Choroid plexus epithelial cell (primary cell): ENCODE data around the gene C6orf47.

Source experiments
- DNase-seq: peaks from one replicate; pipeline ENCODE4 v3.0.0-alpha.2; 2010; ENCODE audit warnings: low read depth
- H3K4me3 ChIP-seq: 2 replicates; pipeline ENCODE4 v1.5.1; 2011; ENCODE audit warnings: low read depth, mild to moderate bottlenecking, control low read depth, low read length, moderate library complexity
- TF ChIP-seq, protein P1 (sequence below): conservative IDR thresholded peaks from 2 replicates; pipeline ENCODE4 v1.5.1; 2011; ENCODE audit warnings: low read depth, mild to moderate bottlenecking, control low read depth, inconsistent platforms, low read length, moderate library complexity

The C6orf47 gene

DNA sequence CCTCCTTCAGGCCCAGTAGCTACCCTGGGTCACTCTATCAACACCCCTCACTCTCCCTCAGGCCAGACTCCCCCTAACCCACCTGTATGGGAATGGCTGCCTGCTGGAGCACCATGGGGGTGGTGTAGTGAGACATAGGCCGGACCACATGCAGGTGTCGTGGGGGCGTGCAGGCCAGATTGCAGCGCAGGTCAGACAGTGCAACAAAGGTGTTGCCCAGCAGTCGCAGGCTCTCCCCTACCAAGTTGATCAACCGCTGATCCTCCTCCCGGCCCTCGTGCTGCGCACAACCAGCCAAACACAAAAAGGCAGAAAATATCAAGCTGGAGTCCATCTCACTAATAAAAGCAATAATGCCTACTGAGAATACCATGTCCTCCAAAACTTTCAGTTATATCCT, 15.3 kb downstream of the C6orf47 start:
- H3K4me3 ChIP-seq: no peak overlapping the region

DNA sequence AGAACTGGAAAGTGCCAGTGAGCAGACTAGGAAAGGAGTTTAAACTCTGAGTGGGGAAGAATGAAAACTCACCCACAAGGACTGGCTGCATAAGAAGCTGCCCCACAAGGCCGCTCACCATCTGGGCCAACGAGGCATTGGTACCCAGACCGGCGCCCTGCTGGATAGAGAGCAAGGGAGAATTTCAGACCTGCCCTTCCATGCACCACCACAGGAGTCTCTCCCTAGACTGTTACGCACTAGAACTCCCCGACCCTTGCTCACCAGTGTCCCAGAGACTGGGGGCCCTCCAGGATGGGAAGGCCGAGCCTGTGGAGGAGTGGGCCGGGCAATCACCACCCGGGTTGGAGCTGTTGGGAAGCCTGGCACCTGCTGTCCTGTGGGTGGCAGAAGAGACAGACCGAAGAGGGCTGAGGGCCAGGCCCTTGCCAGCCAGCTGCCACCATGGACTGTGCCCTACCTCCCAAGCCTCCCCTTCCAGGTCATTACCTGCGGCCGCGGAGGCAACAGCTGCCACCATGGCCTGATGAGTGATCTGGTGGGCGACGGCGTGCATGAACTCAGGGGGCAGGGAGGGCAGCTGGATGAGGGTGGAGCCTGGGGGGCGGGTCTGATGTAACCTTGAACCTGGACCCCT, 16.6 kb downstream of the C6orf47 start:
- TF ChIP-seq, protein P1, sequence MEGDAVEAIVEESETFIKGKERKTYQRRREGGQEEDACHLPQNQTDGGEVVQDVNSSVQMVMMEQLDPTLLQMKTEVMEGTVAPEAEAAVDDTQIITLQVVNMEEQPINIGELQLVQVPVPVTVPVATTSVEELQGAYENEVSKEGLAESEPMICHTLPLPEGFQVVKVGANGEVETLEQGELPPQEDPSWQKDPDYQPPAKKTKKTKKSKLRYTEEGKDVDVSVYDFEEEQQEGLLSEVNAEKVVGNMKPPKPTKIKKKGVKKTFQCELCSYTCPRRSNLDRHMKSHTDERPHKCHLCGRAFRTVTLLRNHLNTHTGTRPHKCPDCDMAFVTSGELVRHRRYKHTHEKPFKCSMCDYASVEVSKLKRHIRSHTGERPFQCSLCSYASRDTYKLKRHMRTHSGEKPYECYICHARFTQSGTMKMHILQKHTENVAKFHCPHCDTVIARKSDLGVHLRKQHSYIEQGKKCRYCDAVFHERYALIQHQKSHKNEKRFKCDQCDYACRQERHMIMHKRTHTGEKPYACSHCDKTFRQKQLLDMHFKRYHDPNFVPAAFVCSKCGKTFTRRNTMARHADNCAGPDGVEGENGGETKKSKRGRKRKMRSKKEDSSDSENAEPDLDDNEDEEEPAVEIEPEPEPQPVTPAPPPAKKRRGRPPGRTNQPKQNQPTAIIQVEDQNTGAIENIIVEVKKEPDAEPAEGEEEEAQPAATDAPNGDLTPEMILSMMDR: no peak
- no peak for DNase-seq
- H3K4me3 ChIP-seq: no peak overlapping the region

More for the DNA sequence above, 15.3 kb downstream of the C6orf47 start:
- DNase-seq: no peak
- TF ChIP-seq, protein P1: no peak

DNA sequence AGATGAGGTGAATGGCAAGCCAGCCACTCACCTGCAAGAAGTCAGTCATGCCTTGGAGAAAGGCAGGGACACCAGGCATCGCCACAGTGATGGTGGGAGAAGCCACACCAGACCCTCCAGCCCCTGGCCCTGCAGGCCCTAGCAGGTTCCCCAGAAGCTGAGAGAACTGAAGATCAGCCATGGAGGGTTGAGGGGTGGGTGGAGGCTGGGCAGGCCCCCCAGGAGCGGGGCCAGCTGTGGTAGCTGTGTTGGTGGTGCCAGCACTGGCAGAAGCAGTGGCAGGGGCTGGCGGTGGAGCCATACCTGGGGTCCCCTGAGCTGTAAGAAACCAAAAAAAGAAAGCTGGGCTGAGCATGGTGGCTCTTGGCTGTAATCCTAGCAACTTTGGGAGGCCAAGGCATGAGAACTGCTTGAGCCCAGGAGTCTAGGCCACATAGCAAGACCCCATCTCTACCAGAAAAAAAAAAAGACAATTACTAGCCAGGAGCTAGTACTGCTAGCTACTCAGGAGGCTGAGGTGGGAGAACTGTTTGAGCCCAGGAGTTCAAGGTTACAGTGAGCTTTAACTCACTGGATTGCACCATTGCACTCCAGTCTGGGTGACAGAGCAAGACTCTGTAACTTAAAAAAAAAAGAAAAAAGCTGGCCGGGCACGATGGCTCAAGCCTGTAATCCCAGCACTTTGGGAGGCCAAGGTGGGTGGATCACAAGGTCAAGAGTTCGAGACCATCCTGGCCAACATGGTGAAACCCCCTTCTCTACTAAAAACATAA, 17.6 kb downstream of the C6orf47 start:
- H3K4me3 ChIP-seq: no peak overlapping the region
- no peak for DNase-seq
- TF ChIP-seq, protein P1: no peak

DNA sequence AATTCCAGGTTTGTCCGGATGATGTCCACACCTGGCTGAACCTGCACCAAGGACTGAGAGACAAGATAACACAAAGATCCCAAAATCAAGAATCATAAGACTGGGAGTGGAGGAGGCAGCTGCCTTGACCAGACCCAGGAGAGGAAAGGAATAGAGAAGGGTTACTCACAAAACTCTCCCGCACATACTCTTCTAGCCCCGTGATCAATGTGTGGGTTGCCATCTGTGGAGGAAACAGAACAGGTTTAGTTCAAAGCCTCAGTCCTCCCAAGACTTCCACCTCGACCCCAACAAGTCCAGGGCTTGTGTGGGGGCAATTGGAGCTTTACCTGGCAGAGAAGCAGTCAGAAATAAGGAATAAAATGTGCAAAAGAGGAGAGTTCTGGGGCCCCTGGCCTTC, 19.2 kb downstream of the C6orf47 start:
- TF ChIP-seq, protein P1: no peak
- H3K4me3 ChIP-seq: no peak overlapping the region

DNA sequence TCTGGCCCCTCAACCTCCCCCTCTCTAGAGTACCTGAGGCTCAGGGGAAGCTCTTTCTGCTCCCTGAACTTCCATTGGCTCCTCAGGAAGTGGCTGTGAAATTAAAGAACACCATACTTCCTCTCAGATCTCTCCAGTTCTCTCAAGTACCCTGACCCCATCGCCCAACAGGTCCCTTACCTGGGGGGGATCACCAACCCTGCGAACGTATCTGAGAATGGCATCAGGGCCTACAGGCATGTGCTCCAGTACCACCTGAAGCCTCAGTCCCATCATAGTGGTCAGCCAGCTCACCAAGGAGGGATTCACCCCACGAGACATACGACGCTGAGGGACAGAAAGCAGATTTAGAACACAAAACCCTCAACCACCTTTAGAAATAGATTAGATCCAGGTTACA, 20.0 kb downstream of the C6orf47 start:
- no peak overlapping the region for H3K4me3 ChIP-seq
- DNase-seq: no peak
- TF ChIP-seq, protein P1: no peak

More for the DNA sequence above, 19.2 kb downstream of the C6orf47 start:
- DNase-seq: no peak

DNA sequence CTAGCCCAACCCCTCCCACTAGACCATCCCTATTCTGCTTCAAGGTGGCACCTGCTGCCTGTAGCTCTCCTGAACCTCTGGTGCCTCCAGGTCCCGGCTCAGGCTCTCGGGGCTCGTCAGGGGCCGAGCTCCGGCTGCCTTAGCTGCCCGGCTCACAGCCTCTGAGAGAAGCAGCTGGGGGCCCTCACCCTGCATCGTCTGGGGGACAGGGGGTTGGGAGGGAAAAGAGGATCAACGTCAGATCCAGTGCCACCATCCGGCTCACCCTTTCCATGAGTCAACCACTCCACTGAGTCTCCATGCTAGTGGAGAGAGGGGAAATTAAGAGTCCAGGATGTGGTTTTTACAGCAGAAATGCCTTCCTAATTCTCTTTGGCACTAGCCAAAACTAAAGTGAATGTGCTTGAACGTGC, 21.1 kb downstream of the C6orf47 start:
- peak; percentile 48 for DNase-seq
- TF ChIP-seq, protein P1: no peak
- no peak overlapping the region for H3K4me3 ChIP-seq
